ENCODE results near the gene CD3E. TPM values are rescaled to one million over a fixed set of nuclear protein-coding genes. Genes with fewer than 3 reads are reported as not detected.

Gene CD3E
- total and polyA plus RNA-seq, 9 of the 15 experiments (the other 6 are each of a cell fraction or from before 2014, with no cell fraction given): 0.07 to 0.62 (median 0.19) TPM; not detected in 5

DNA sequence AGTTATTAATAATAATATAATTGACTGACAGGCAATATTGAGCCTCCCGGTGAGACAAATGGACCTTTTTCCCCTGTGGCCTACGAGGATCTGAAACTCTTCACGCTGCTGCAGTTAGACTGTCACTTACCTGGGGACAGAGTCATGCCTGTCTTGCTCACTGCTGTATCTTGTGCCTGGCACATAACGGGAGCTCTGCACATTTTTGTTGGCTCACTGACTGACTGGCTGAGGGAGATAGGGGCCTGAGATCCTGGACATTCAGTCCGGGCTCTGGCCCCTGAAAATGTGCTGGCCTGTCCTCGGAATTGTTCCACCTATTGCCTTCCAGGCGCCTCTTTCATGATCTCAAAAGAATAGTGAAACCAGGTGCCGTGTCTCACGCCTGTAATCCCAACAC lies 38.7 kb downstream of the CD3E start:
- no peak overlapping the region for H3K9ac ChIP-seq (ENCODE audit: insufficient read depth in 1 of 2, low read depth in 2 of 2, low read length in 2 of 2)
- intact Hi-C loops (cut with micrococcal nuclease): no loop called here
- in situ Hi-C loops (cut with MboI): no loop called here
- H3K79me2 ChIP-seq (ENCODE audit: control insufficient read depth, insufficient read depth, low read length): peaks cover 8% of the 10 kb centered on the region; the same call in 2 of the 3 replicates
- no peak for TF ChIP-seq TEAD1 (CRISPR knock-in tag; IDR thresholded peaks at IDR 0.05)
- TF ChIP-seq, protein P1, sequence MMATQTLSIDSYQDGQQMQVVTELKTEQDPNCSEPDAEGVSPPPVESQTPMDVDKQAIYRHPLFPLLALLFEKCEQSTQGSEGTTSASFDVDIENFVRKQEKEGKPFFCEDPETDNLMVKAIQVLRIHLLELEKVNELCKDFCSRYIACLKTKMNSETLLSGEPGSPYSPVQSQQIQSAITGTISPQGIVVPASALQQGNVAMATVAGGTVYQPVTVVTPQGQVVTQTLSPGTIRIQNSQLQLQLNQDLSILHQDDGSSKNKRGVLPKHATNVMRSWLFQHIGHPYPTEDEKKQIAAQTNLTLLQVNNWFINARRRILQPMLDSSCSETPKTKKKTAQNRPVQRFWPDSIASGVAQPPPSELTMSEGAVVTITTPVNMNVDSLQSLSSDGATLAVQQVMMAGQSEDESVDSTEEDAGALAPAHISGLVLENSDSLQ (IDR thresholded peaks at IDR 0.05): peak; percentile 40; the same call in 1 of the 2 replicates
- BruUV-seq (replicated peaks): no TSS peak
- no peak for ATAC-seq
- peaks cover 12 to 47% of the 10 kb centered on the region in 2 experiments for H3K4me1 ChIP-seq (replicated peaks in 1 of 2; ENCODE audit: control insufficient read depth in 2 of 2, insufficient read depth in 2 of 2, low read length in 2 of 2)
- ChIA-PET CTCF (ENCODE audit: low intra/inter-chr PET ratio) (no interaction called here), POLR2A (interaction anchor here (2.5 kb wide), 1 partner anchor 18 kb away, joined by 7 read pairs; no protein-coding TSS in a partner anchor)
- H3K9me3 ChIP-seq (replicated peaks; ENCODE audit: control insufficient read depth, insufficient read depth, low read depth, low read length): no peaks in the 10 kb centered on the region
- no peaks in the 10 kb centered on the region for H3K27me3 ChIP-seq (ENCODE audit: control insufficient read depth in 2 of 2, insufficient read depth in 2 of 2, low read length in 2 of 2)
- H3K9me1 ChIP-seq (ENCODE audit: control insufficient read depth, insufficient read depth, low read length): no peaks in the 10 kb centered on the region
- FAIRE-seq: no peak
- no peaks in the 10 kb centered on the region for H3K36me3 ChIP-seq (ENCODE audit: control insufficient read depth, insufficient read depth, low read length)
- DNase-seq (ENCODE audit: extremely low read depth in 1 of 4, low spot score in 3 of 4): no peak
- WGBS (ENCODE audit: insufficient coverage, low coverage, missing lambda C conversion rate): 56% methylated on average over 9 of the region's 9 CpGs
- peak overlapping the region; percentile 11; the same call in 1 of the 2 replicates for H2AFZ ChIP-seq (ENCODE audit: low read depth, low read length)
- H3K4me3 ChIP-seq: no peak overlapping the region
- H4K20me1 ChIP-seq (replicated peaks; ENCODE audit: control insufficient read depth, insufficient read depth, low read length): no peaks in the 10 kb centered on the region
- no peak overlapping the region for H3K27ac ChIP-seq (ENCODE audit: extremely low read depth, low read depth, low read length)
- no peak overlapping the region for H3K4me2 ChIP-seq (ENCODE audit: insufficient read depth, low read length)

DNA sequence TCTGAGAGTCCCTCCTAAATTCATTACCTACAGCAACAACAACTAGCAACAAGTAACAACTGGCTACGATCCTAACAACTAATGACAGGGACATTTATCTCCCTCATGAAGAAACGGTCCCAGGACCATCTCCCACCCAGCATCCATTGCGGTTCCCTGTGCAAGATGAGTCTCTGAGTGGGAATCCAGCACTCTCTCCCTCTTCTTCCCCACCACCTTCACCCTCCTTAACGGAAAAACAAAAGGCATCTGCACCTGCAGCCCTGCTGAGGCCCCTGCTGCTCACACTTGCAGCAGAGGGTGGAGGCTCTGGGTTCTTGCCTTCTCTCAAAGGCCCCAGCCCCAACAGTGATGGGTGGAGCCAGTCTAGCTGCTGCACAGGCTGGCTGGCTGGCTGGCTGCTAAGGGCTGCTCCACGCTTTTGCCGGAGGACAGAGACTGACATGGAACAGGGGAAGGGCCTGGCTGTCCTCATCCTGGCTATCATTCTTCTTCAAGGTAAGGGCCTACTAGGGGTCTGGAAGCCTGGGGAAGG lies 39.5 kb downstream of the CD3E start, which contains the start of gene CD3G:
Gene CD3G (plus strand): TSS at position 364 of the 535 bp plus-strand sequence. CDS start 80 bp downstream, at position 444.
- no peak within 1 kb of the TSS for H3K27ac ChIP-seq (ENCODE audit: extremely low read depth, low read depth, low read length)
- no peaks in the 10 kb centered on the region; a peak in 1 of 5 replicates for H3K27me3 ChIP-seq (ENCODE audit: control insufficient read depth in 2 of 2, insufficient read depth in 2 of 2, low read length in 2 of 2)
- in situ Hi-C loops (cut with MboI) (no loop called here), intact Hi-C loops (cut with micrococcal nuclease) (no loop called here)
- ChIA-PET POLR2A (interaction anchor here (2.5 kb wide), 1 partner anchor 17 kb away, joined by 7 read pairs; no protein-coding TSS in a partner anchor), CTCF (ENCODE audit: low intra/inter-chr PET ratio) (no interaction called here)
- H3K9ac ChIP-seq (ENCODE audit: insufficient read depth in 1 of 2, low read depth in 2 of 2, low read length in 2 of 2): no peak within 1 kb of the TSS
- H3K4me2 ChIP-seq (ENCODE audit: insufficient read depth, low read length): no peak within 1 kb of the TSS
- H3K4me3 ChIP-seq: no peak within 1 kb of the TSS
- peaks cover 8% of the 10 kb centered on the region; the same call in 2 of the 3 replicates for H3K79me2 ChIP-seq (ENCODE audit: control insufficient read depth, insufficient read depth, low read length)
- BruUV-seq (replicated peaks): no TSS peak
- no peaks in the 10 kb centered on the region for H3K36me3 ChIP-seq (ENCODE audit: control insufficient read depth, insufficient read depth, low read length)
- no peak for DNase-seq (ENCODE audit: extremely low read depth in 1 of 4, low spot score in 3 of 4)
- peaks cover 5 to 39% of the 10 kb centered on the region in 2 experiments; a peak in 4 of 5 replicates for H3K4me1 ChIP-seq (replicated peaks in 1 of 2; ENCODE audit: control insufficient read depth in 2 of 2, insufficient read depth in 2 of 2, low read length in 2 of 2)
- no peak for FAIRE-seq
- no peaks in the 10 kb centered on the region for H3K9me3 ChIP-seq (replicated peaks; ENCODE audit: control insufficient read depth, insufficient read depth, low read depth, low read length)
- 64% methylated on average over 5 of the region's 6 CpGs for WGBS (ENCODE audit: insufficient coverage, low coverage, missing lambda C conversion rate)
- no peaks in the 10 kb centered on the region for H3K9me1 ChIP-seq (ENCODE audit: control insufficient read depth, insufficient read depth, low read length)
- H2AFZ ChIP-seq (ENCODE audit: low read depth, low read length): peak within 1 kb of the TSS; percentile 63
- 0 out of 3 replicates have a peak, but pooled peaks have one; percentile 16 for ATAC-seq
- no peaks in the 10 kb centered on the region for H4K20me1 ChIP-seq (replicated peaks; ENCODE audit: control insufficient read depth, insufficient read depth, low read length)
- no peak for TF ChIP-seq MYBL2 (IDR thresholded peaks at IDR 0.05; ENCODE audit: low read depth)
- no peak for TF ChIP-seq MYBL2 (CRISPR knock-in tag; IDR thresholded peaks at IDR 0.05; ENCODE audit: borderline replicate concordance)
- TF ChIP-seq ATF3 (IDR thresholded peaks at IDR 0.05): no peak
- TF ChIP-seq ATF3 (CRISPR knock-in tag; conservative IDR thresholded peaks at IDR 0.05): no peak
- TF ChIP-seq TAL1 (IDR thresholded peaks at IDR 0.05): no peak
- no peak for TF ChIP-seq NCOA6 (IDR thresholded peaks at IDR 0.05)
- TF ChIP-seq, protein P2, sequence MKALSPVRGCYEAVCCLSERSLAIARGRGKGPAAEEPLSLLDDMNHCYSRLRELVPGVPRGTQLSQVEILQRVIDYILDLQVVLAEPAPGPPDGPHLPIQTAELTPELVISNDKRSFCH (CRISPR knock-in tag; IDR thresholded peaks at IDR 0.05): no peak
- TF ChIP-seq, protein P2 (tag; IDR thresholded peaks at IDR 0.05): no peak
- no peak for TF ChIP-seq BDP1 (IDR thresholded peaks at IDR 0.05; ENCODE audit: insufficient read depth, insufficient read length)

Measured in K562 (cell line).